ENCODE results near the gene DPEP1. TPM values are rescaled to one million over a fixed set of nuclear protein-coding genes. Genes with fewer than 3 reads are reported as not detected.
"Not testable (repeated sequence)": the region's sequence is repeated elsewhere in the genome, so short reads cannot be mapped to it uniquely, and the experiment has no call there.

Gene DPEP1
- total and polyA plus RNA-seq, 4 donors = 0.99 to 9.8 (median 5.1) TPM

- Histone ChIP-seq H3K9me3 (ENCODE audit: control insufficient read depth, insufficient read depth, low read length) (no peaks in the 10 kb centered on the region), H3K4me1 (ENCODE audit: control insufficient read depth, insufficient read depth, low read length) (peaks cover 26% of the 10 kb centered on the region), H3K27ac (ENCODE audit: low read depth, low read length) (no peak overlapping the region), H3K4me3 (ENCODE audit: low read depth, low read length) (peak overlapping the region; percentile 72), H3K36me3 (ENCODE audit: control insufficient read depth, insufficient read depth, low read length) (peaks cover 46% of the 10 kb centered on the region), H3K27me3 (ENCODE audit: control insufficient read depth, insufficient read depth, low read length) (no peaks in the 10 kb centered on the region)
- DNase-seq (ENCODE audit: low read depth in 4 of 6, low spot score in 6 of 6) = no peak
- WGBS (ENCODE audit: insufficient coverage) = 29% methylated on average over 31 of the region's 32 CpGs
Measured at GRCh38 chr16:89656435-89657121, 43.1 kb downstream of the DPEP1 start.

GRCh38 chr16:89657442-89658220 lies 44.2 kb downstream of the DPEP1 start, which contains the start of the genes CHMP1A and SPATA33:
Gene CHMP1A, minus strand, starts transcription at chr16:89657708. Its CDS starts 120 bp downstream, at chr16:89657588.
Gene SPATA33, plus strand, starts transcription at chr16:89657836. Its CDS starts 76 bp downstream, at chr16:89657912.
- Histone ChIP-seq H3K4me1 (ENCODE audit: control insufficient read depth, insufficient read depth, low read length) (peaks cover 26% of the 10 kb centered on the region), H3K27me3 (ENCODE audit: control insufficient read depth, insufficient read depth, low read length) (no peaks in the 10 kb centered on the region), H3K9me3 (ENCODE audit: control insufficient read depth, insufficient read depth, low read length) (no peaks in the 10 kb centered on the region), H3K4me3 (ENCODE audit: low read depth, low read length) (peak within 1 kb of the TSS; percentile 72), H3K36me3 (ENCODE audit: control insufficient read depth, insufficient read depth, low read length) (peaks cover 41% of the 10 kb centered on the region), H3K27ac (ENCODE audit: low read depth, low read length) (no peak within 1 kb of the TSS)
- DNase-seq (ENCODE audit: low read depth in 4 of 6, low spot score in 6 of 6) = peak; percentile 78 to 97 (median 86)
- under 1% methylated on average over 99 of the region's 99 CpGs for WGBS (ENCODE audit: insufficient coverage)

GRCh38 chr16:89658221-89658879 lies 44.9 kb downstream of the DPEP1 start:
- peak in 1 of 6 donors; percentile 1 for DNase-seq (ENCODE audit: low read depth in 4 of 6, low spot score in 6 of 6)
- 17% methylated on average over 27 of the region's 27 CpGs for WGBS (ENCODE audit: insufficient coverage)

GRCh38 chr16:89660146-89660545 lies 46.7 kb downstream of the DPEP1 start:
- no peak for DNase-seq (ENCODE audit: low read depth in 4 of 6, low spot score in 6 of 6)
- H3K36me3 ChIP-seq (ENCODE audit: control insufficient read depth, insufficient read depth, low read length) = peaks cover 53% of the 10 kb centered on the region
- no peaks in the 10 kb centered on the region for H3K9me3 ChIP-seq (ENCODE audit: control insufficient read depth, insufficient read depth, low read length)
- H3K4me3 ChIP-seq (ENCODE audit: low read depth, low read length) = no peak overlapping the region
- H3K27ac ChIP-seq (ENCODE audit: low read depth, low read length) = no peak overlapping the region
- peaks cover 26% of the 10 kb centered on the region for H3K4me1 ChIP-seq (ENCODE audit: control insufficient read depth, insufficient read depth, low read length)
- no peaks in the 10 kb centered on the region for H3K27me3 ChIP-seq (ENCODE audit: control insufficient read depth, insufficient read depth, low read length)
- 98% methylated on average over 7 of the region's 7 CpGs for WGBS (ENCODE audit: insufficient coverage)

More at GRCh38 chr16:89658221-89658879, 44.9 kb downstream of the DPEP1 start:
- Histone ChIP-seq H3K27me3 (ENCODE audit: control insufficient read depth, insufficient read depth, low read length) (no peaks in the 10 kb centered on the region), H3K27ac (ENCODE audit: low read depth, low read length) (no peak overlapping the region), H3K9me3 (ENCODE audit: control insufficient read depth, insufficient read depth, low read length) (no peaks in the 10 kb centered on the region), H3K4me1 (ENCODE audit: control insufficient read depth, insufficient read depth, low read length) (peaks cover 26% of the 10 kb centered on the region), H3K36me3 (ENCODE audit: control insufficient read depth, insufficient read depth, low read length) (peaks cover 46% of the 10 kb centered on the region), H3K4me3 (ENCODE audit: low read depth, low read length) (peak overlapping the region; percentile 72)

GRCh38 chr16:89661215-89661614 lies 47.8 kb downstream of the DPEP1 start:
- no peak overlapping the region for H3K4me3 ChIP-seq (ENCODE audit: low read depth, low read length)
- 100% methylated on average over 2 of the region's 9 CpGs for WGBS (ENCODE audit: insufficient coverage)
- H3K36me3 ChIP-seq (ENCODE audit: control insufficient read depth, insufficient read depth, low read length) = peaks cover 50% of the 10 kb centered on the region
- H3K9me3 ChIP-seq (ENCODE audit: control insufficient read depth, insufficient read depth, low read length) = no peaks in the 10 kb centered on the region
- H3K27me3 ChIP-seq (ENCODE audit: control insufficient read depth, insufficient read depth, low read length) = no peaks in the 10 kb centered on the region
- H3K4me1 ChIP-seq (ENCODE audit: control insufficient read depth, insufficient read depth, low read length) = peaks cover 25% of the 10 kb centered on the region
- no peak for DNase-seq (ENCODE audit: low read depth in 4 of 6, low spot score in 6 of 6)
- no peak overlapping the region for H3K27ac ChIP-seq (ENCODE audit: low read depth, low read length)

GRCh38 chr16:89664238-89664637 lies 50.8 kb downstream of the DPEP1 start:
- not testable (repeated sequence) for DNase-seq (ENCODE audit: low read depth in 4 of 6, low spot score in 6 of 6); H3K27me3 ChIP-seq (ENCODE audit: control insufficient read depth, insufficient read depth, low read length); H3K4me3 ChIP-seq (ENCODE audit: low read depth, low read length); H3K4me1 ChIP-seq (ENCODE audit: control insufficient read depth, insufficient read depth, low read length); H3K27ac ChIP-seq (ENCODE audit: low read depth, low read length); H3K9me3 ChIP-seq (ENCODE audit: control insufficient read depth, insufficient read depth, low read length)
- peaks cover 58% of the 10 kb centered on the region for H3K36me3 ChIP-seq (ENCODE audit: control insufficient read depth, insufficient read depth, low read length)
- WGBS (ENCODE audit: insufficient coverage) = 92% methylated on average over 7 of the region's 11 CpGs

- DNase-seq (ENCODE audit: low read depth in 4 of 6, low spot score in 6 of 6); H3K9me3 ChIP-seq (ENCODE audit: control insufficient read depth, insufficient read depth, low read length): not testable (repeated sequence)
- 30% methylated on average over 2 of the region's 7 CpGs for WGBS (ENCODE audit: insufficient coverage)
Measured at GRCh38 chr16:89667000-89667399, 53.6 kb downstream of the DPEP1 start.

GRCh38 chr16:89667633-89668032 lies 54.2 kb downstream of the DPEP1 start:
- H3K4me3 ChIP-seq (ENCODE audit: low read depth, low read length) = no peak overlapping the region
- no peak overlapping the region for H3K27ac ChIP-seq (ENCODE audit: low read depth, low read length)
- H3K36me3 ChIP-seq (ENCODE audit: control insufficient read depth, insufficient read depth, low read length) = peaks cover 52% of the 10 kb centered on the region
- H3K27me3 ChIP-seq (ENCODE audit: control insufficient read depth, insufficient read depth, low read length) = no peaks in the 10 kb centered on the region
- no peak for DNase-seq (ENCODE audit: low read depth in 4 of 6, low spot score in 6 of 6)
- no peaks in the 10 kb centered on the region for H3K9me3 ChIP-seq (ENCODE audit: control insufficient read depth, insufficient read depth, low read length)
- WGBS (ENCODE audit: insufficient coverage) = 84% methylated on average over 9 of the region's 9 CpGs
- no peaks in the 10 kb centered on the region for H3K4me1 ChIP-seq (ENCODE audit: control insufficient read depth, insufficient read depth, low read length)

More at GRCh38 chr16:89667000-89667399, 53.6 kb downstream of the DPEP1 start:
- H3K36me3 ChIP-seq (ENCODE audit: control insufficient read depth, insufficient read depth, low read length) = peaks cover 57% of the 10 kb centered on the region
- not testable (repeated sequence) for H3K27me3 ChIP-seq (ENCODE audit: control insufficient read depth, insufficient read depth, low read length); H3K4me1 ChIP-seq (ENCODE audit: control insufficient read depth, insufficient read depth, low read length); H3K4me3 ChIP-seq (ENCODE audit: low read depth, low read length); H3K27ac ChIP-seq (ENCODE audit: low read depth, low read length)

GRCh38 chr16:89668790-89669158 lies 55.3 kb downstream of the DPEP1 start:
- no peak for DNase-seq (ENCODE audit: low read depth in 4 of 6, low spot score in 6 of 6)
- no peak overlapping the region for H3K27ac ChIP-seq (ENCODE audit: low read depth, low read length)
- no peaks in the 10 kb centered on the region for H3K4me1 ChIP-seq (ENCODE audit: control insufficient read depth, insufficient read depth, low read length)
- no peaks in the 10 kb centered on the region for H3K27me3 ChIP-seq (ENCODE audit: control insufficient read depth, insufficient read depth, low read length)
- 86% methylated on average over 4 of the region's 5 CpGs for WGBS (ENCODE audit: insufficient coverage)
- no peak overlapping the region for H3K4me3 ChIP-seq (ENCODE audit: low read depth, low read length)
- no peaks in the 10 kb centered on the region for H3K9me3 ChIP-seq (ENCODE audit: control insufficient read depth, insufficient read depth, low read length)
- H3K36me3 ChIP-seq (ENCODE audit: control insufficient read depth, insufficient read depth, low read length) = peaks cover 42% of the 10 kb centered on the region

All from spinal cord (tissue), 10 donors.